Choroid plexus epithelial cell (primary cell): ENCODE data around the gene RABGAP1.

ENCODE experiments used
- DNase-seq: peaks from one replicate; pipeline ENCODE4 v3.0.0-alpha.2; 2010; ENCODE audit warnings: low read depth
- H3K4me3 ChIP-seq: 2 replicates; pipeline ENCODE4 v1.5.1; 2011; ENCODE audit warnings: low read depth, mild to moderate bottlenecking, control low read depth, low read length, moderate library complexity
- CTCF ChIP-seq: conservative IDR thresholded peaks from 2 replicates; pipeline ENCODE4 v1.5.1; 2011; ENCODE audit warnings: low read depth, mild to moderate bottlenecking, control low read depth, inconsistent platforms, low read length, moderate library complexity

RABGAP1 gene

GRCh38 chr9:123072407-123072995 is 131.7 kb downstream of the RABGAP1 start:
- no peak for TF ChIP-seq CTCF
- DNase-seq = no peak
- H3K4me3 ChIP-seq = no peak overlapping the region

- H3K4me3 ChIP-seq = no peak overlapping the region
- DNase-seq = no peak
- no peak for TF ChIP-seq CTCF
These were observed 132.6 kb downstream of the RABGAP1 start for GRCh38 chr9:123073441-123073840.

- H3K4me3 ChIP-seq = no peak overlapping the region
- no peak for TF ChIP-seq CTCF
- DNase-seq = peak; percentile 71
These were observed 133.2 kb downstream of the RABGAP1 start for GRCh38 chr9:123073991-123074422.

GRCh38 chr9:123074628-123075027 is 133.8 kb downstream of the RABGAP1 start:
- TF ChIP-seq CTCF = no peak
- H3K4me3 ChIP-seq = no peak overlapping the region
- DNase-seq = no peak

GRCh38 chr9:123080444-123080843 is 139.6 kb downstream of the RABGAP1 start:
- TF ChIP-seq CTCF = no peak
- no peak for DNase-seq
- H3K4me3 ChIP-seq = no peak overlapping the region

- DNase-seq = peak; percentile 73
- TF ChIP-seq CTCF = peak; percentile 69
- H3K4me3 ChIP-seq = no peak overlapping the region
These were observed 141.0 kb downstream of the RABGAP1 start for GRCh38 chr9:123081824-123082223.

GRCh38 chr9:123083680-123084079 is 142.9 kb downstream of the RABGAP1 start:
- DNase-seq = no peak
- H3K4me3 ChIP-seq = no peak overlapping the region
- no peak for TF ChIP-seq CTCF
